Activated CD8-positive, alpha-beta memory T cell treated with anti-CD3 and anti-CD28 coated beads, Interleukin-2, amount 10 ng/mL, durations not matched to agents 7 days and 5 days (primary cell): Measurements from ENCODE around the gene MTPN. TPM values are rescaled to one million over a fixed set of nuclear protein-coding genes. Genes with fewer than 3 reads are reported as not detected.

Experiments used
- ATAC-seq: fragments of 150-1000 bp; cut with Tn5 transposase; one replicate; pipeline ENCODE4 v1.10.0; 2021; ENCODE audit warnings: moderate library complexity
- CTCF ChIA-PET: fragments of 350-600 bp; sonication (Branson Sonifier 250); formaldehyde crosslinking; loops from one replicate; lab custom pipeline; 2021; ENCODE audit warnings: antibody characterized with exemption; lab: Charles Lee
- DNase-seq: peaks from one replicate; pipeline ENCODE4 v3.0.0-alpha.2; 2020
- H3K27ac Mint-ChIP-seq: one replicate; pipeline ENCODE4 v1.8.0; 2021; ENCODE audit warnings: mild to moderate bottlenecking, mixed read lengths
- H3K27me3 Mint-ChIP-seq: one replicate; pipeline ENCODE4 v1.8.0; 2021; ENCODE audit warnings: mixed read lengths
- H3K36me3 Mint-ChIP-seq: one replicate; pipeline ENCODE4 v1.8.0; 2021; ENCODE audit warnings: mild to moderate bottlenecking, mixed read lengths
- H3K4me1 Mint-ChIP-seq: one replicate; pipeline ENCODE4 v1.8.0; 2021; ENCODE audit warnings: mixed read lengths
- H3K4me3 Mint-ChIP-seq: one replicate; pipeline ENCODE4 v1.8.0; 2021; ENCODE audit warnings: mild to moderate bottlenecking, moderate library complexity, mixed read lengths
- H3K9me3 Mint-ChIP-seq: one replicate; pipeline ENCODE4 v1.8.0; 2022; ENCODE audit warnings: low read depth, mixed read lengths
- total RNA-seq, 2 experiments: library from RNA; stranded (reverse); gene quantifications; one replicate each; pipeline ENCODE4 v1.2.3, GENCODE V29; 2021

The MTPN gene, protein sequence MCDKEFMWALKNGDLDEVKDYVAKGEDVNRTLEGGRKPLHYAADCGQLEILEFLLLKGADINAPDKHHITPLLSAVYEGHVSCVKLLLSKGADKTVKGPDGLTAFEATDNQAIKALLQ
- total RNA-seq, result 100 to 1,000 TPM in 1 of 2 experiments, 10 to 100 TPM in 1; 86.1 to 109 TPM

DNA sequence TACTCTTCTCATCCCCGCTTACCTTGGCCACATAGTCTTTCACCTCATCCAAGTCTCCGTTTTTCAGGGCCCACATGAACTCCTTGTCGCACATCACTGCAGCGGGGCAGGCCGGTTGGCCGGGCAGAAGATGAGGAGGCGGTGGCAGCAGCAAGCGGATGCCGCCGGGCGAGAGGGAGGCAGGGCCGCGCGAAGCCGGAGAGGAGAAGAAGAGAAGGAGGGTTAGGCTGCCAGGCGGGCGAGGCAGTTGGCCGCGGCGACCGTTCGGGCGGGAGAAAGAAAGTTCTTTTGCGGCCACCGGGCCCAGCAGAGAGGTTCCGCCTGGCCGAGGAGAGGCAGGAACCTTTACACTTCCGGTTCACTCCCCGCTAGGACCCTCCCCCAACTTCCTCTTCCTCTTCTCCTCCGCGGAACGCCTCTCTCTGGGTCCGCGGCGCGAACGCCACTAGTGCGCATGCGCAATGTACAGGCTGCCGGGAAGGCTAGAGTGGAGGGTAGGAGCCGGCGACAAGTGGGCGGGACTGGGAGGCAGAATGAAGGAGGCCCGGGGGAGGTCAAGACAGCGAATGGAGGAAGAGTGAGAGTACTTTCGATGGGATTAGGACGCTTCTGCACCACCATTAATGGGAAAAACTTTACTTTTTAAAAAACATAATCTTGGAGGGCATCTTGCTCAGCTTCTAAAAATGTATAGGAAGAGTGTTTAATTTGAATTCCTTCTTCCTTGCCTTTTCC, at the start of gene MTPN:
Gene MTPN, minus strand, starts transcription at position 353 of the 735 bp plus-strand sequence. Its CDS starts 259 bp downstream, at position 94.
- Mint-ChIP-seq H3K9me3 (no peaks in the 10 kb centered on the region), H3K4me1 (peaks cover 72% of the 10 kb centered on the region), H3K36me3 (peaks cover 15% of the 10 kb centered on the region), H3K27ac (peak within 1 kb of the TSS; percentile 96), H3K27me3 (peaks cover 3% of the 10 kb centered on the region), H3K4me3 (peak within 1 kb of the TSS; percentile 100)
- DNase-seq (peak; percentile 98), ATAC-seq (peak; percentile 93)
- CTCF ChIA-PET, result interaction anchor here (0.6 kb wide), 1 partner anchor 466 kb away, joined by 3 read pairs; no protein-coding TSS in a partner anchor

DNA sequence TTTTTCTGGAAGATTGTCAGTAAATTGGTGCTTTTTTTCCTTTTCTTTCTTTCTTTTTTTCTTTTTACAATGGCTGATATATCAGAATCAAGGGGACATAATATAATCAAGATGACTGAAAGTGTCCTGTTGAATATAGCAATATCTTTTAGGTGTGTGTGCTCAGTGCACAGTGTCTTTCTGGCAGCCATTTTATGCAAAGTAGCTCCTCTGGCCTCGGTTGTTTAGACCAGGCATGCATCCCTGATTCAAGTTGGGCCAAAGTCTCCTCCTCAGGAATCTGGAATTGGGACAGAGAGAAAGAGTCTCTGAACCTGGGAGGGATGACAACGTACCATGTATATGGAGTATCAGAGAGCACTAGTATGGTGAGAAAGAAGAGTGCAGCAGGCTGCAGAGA, 49.0 kb upstream of the MTPN start:
- CTCF ChIA-PET, result interaction anchor here (0.7 kb wide), 1 partner anchor 16 kb away, joined by 3 read pairs; no protein-coding TSS in a partner anchor
- H3K4me3 Mint-ChIP-seq, result no peak overlapping the region
- H3K36me3 Mint-ChIP-seq, result peaks cover 2% of the 10 kb centered on the region

DNA sequence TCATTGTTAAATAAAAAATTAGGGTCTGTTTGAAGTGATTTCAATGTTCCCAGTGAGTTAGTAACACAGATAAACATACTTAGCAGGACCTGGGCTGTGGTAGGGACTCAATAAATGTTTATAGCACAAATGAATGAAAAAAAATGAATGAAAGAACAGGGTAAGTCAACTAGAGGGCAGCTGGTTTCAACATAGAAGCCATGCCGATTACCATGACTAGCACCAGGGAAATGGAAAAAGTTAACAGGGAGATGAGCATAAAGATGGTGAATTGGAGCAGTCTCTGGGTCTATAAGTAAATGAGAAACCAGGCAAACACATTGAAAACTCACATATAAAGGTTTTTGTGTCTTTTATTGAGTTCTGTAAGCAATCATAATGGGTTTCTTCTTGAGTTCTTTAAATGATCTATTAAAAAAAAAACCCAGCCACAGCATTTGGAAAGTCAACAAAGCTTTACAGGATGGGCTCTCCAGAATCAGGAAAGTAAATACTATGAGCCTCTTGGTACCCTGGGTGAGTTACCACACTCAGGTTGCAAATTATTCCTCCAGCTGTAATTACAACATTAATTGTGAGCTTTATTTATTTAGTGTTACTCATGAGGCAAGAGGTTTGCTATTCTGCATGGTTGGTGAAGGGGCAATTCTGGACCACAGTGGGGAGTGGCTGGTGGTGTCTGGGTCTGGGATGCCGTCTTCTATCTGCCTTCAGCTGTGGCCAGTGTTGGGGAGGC, 46.1 kb upstream of the MTPN start:
- H3K27me3 Mint-ChIP-seq, result no peaks in the 10 kb centered on the region
- ATAC-seq (no peak), DNase-seq (no peak)
- H3K9me3 Mint-ChIP-seq, result no peaks in the 10 kb centered on the region
- H3K4me3 Mint-ChIP-seq, result no peak overlapping the region
- H3K27ac Mint-ChIP-seq, result no peak overlapping the region
- H3K36me3 Mint-ChIP-seq, result no peaks in the 10 kb centered on the region
- CTCF ChIA-PET, result interaction anchor here (1.1 kb wide), 1 partner anchor 351 kb away, joined by 4 read pairs; no protein-coding TSS in a partner anchor
- no peaks in the 10 kb centered on the region for H3K4me1 Mint-ChIP-seq

More for the DNA sequence above, 49.0 kb upstream of the MTPN start:
- Mint-ChIP-seq H3K4me1 (peaks cover 6% of the 10 kb centered on the region), H3K9me3 (no peaks in the 10 kb centered on the region), H3K27me3 (peaks cover 2% of the 10 kb centered on the region), H3K27ac (no peak overlapping the region)
- DNase-seq, result no peak
- no peak for ATAC-seq

DNA sequence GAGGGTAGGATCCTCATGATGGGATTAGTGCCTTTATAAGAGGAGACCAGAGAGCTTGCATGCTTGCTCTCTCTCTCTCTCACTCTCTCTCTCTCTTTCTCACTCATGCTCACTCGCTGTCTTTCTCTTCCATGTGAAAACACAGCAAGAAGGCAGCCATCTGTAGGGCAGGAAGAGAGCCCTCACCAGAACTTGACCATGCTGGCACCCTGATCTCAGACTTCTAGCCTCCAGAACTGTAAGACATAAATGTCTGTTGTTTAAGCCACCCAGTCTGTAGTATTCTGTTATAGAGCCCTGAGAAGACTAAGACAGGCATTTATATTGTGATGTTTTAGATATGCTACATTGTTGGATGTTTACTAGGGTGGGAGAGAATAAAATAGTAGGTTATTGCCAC, 43.4 kb upstream of the MTPN start:
- Mint-ChIP-seq H3K4me3 (no peak overlapping the region), H3K4me1 (no peaks in the 10 kb centered on the region), H3K9me3 (no peaks in the 10 kb centered on the region), H3K27ac (no peak overlapping the region), H3K36me3 (no peaks in the 10 kb centered on the region), H3K27me3 (no peaks in the 10 kb centered on the region)
- no peak for ATAC-seq
- CTCF ChIA-PET, result no interaction called here
- no peak for DNase-seq

DNA sequence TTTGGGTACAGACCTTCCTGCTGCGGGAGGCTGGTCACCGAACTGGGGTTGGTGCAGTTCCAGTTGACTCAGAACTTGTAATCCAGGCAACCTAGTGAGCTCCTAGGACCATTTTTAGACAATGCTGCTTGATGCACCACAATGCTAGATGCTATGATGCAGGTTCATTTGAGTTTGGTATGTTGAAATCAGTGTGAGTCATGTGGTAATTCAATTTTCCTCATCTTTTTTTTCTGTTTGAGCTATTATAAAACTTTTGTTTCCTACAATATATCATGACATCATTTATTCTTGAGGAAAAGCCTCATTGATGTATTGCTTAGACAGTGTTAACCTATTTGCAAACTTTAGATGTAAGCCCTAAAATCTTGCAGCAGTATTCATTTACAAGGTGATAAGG, 40.9 kb upstream of the MTPN start:
- DNase-seq (no peak), ATAC-seq (no peak)
- H3K36me3 Mint-ChIP-seq, result no peaks in the 10 kb centered on the region
- no peaks in the 10 kb centered on the region for H3K4me1 Mint-ChIP-seq
- H3K27me3 Mint-ChIP-seq, result peaks cover 12% of the 10 kb centered on the region
- CTCF ChIA-PET, result interaction anchor here (1.2 kb wide), 1 partner anchor 13 kb away, joined by 3 read pairs; no protein-coding TSS in a partner anchor
- no peaks in the 10 kb centered on the region for H3K9me3 Mint-ChIP-seq
- H3K27ac Mint-ChIP-seq, result no peak overlapping the region
- H3K4me3 Mint-ChIP-seq, result no peak overlapping the region

DNA sequence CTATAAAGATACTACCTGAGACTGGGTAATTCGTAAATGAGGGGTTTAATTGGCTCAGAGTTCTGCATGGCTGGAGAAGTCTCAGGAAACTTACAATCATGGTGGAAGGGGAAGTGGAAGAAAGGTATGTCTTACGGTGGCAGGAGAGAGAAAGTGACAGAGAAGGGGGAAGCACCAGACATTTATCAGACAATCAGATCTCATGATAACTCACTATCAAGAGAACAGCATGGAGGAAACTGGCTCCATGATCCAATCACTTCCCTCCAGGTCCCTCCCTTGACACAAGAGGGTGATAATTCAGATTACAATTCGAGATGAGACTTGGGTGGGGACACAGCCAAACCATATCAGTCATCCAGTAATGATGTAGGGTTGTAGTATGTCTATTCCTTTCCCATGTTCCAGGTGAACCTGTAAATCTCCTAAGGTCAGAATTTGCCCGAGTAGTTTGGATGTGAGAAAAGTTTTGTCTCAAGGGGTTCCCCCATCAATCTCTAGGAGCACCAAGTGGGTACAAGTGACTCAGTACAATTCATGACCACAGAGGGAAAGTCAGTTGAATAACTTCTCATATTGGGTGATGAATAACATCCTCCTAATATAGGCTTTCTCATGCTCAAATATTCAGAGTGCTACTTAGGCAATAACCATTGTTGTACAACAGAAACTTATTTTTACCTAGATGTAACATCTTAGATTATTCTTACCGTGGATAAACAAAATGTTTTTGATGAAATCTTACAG, 39.7 kb upstream of the MTPN start:
- Mint-ChIP-seq H3K27ac (no peak overlapping the region), H3K4me1 (peaks cover 5% of the 10 kb centered on the region), H3K36me3 (no peaks in the 10 kb centered on the region), H3K9me3 (no peaks in the 10 kb centered on the region), H3K4me3 (no peak overlapping the region), H3K27me3 (peaks cover 16% of the 10 kb centered on the region)
- ATAC-seq, result no peak
- CTCF ChIA-PET, result interaction anchor here (1.2 kb wide), 1 partner anchor 14 kb away, joined by 3 read pairs; no protein-coding TSS in a partner anchor
- DNase-seq, result no peak

DNA sequence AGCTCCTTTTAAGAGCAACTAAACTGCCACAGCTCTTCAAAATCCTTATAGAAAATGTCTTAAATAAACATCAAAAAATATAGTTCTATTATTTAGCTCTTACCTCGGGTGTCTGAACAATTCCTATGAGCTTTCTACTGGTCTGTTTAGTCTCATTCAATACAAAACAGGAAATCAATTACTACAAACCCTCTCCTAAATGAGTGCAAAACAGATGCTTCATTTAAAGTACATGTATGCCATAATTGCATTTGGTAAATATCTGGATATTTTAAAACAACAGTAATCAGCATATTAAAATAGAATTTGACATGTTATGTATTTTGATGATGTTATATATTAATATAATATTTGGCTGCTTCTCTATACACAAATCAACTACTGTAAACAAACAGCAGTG, 38.5 kb upstream of the MTPN start:
- Mint-ChIP-seq H3K9me3 (no peaks in the 10 kb centered on the region), H3K4me3 (no peak overlapping the region), H3K4me1 (peaks cover 5% of the 10 kb centered on the region), H3K27ac (no peak overlapping the region), H3K36me3 (no peaks in the 10 kb centered on the region), H3K27me3 (peaks cover 20% of the 10 kb centered on the region)
- ATAC-seq, result no peak
- no peak for DNase-seq
- CTCF ChIA-PET, result interaction anchor here (0.7 to 1.1 kb wide), 2 partner anchors 212 to 215 kb away, joined by 3 to 5 read pairs; no protein-coding TSS in a partner anchor

DNA sequence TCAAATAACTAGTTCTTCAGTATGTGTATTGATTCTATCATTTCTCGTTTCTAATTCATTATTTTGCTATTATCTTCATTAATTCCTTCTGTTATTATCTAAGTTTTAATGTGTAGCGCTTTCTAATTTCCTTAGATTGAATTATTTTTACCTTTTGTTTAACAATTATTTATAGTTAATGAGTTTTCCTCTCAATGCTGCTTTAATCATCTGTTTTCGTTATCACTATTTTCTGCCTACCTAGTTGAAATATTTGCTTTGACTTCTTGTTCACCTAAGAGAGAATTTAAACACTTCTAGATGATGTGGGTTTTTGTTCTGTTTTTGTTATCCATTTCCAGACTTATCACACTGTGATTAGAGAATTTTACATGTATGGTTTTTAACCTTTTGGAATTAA, 37.5 kb upstream of the MTPN start:
- no peak overlapping the region for H3K4me3 Mint-ChIP-seq
- ATAC-seq (no peak), DNase-seq (no peak)
- H3K27ac Mint-ChIP-seq, result no peak overlapping the region
- no peaks in the 10 kb centered on the region for H3K36me3 Mint-ChIP-seq
- peaks cover 5% of the 10 kb centered on the region for H3K4me1 Mint-ChIP-seq
- H3K9me3 Mint-ChIP-seq, result no peaks in the 10 kb centered on the region
- CTCF ChIA-PET, result interaction anchor here (1.1 kb wide), 1 partner anchor 214 kb away, joined by 5 read pairs; no protein-coding TSS in a partner anchor
- peaks cover 20% of the 10 kb centered on the region for H3K27me3 Mint-ChIP-seq

DNA sequence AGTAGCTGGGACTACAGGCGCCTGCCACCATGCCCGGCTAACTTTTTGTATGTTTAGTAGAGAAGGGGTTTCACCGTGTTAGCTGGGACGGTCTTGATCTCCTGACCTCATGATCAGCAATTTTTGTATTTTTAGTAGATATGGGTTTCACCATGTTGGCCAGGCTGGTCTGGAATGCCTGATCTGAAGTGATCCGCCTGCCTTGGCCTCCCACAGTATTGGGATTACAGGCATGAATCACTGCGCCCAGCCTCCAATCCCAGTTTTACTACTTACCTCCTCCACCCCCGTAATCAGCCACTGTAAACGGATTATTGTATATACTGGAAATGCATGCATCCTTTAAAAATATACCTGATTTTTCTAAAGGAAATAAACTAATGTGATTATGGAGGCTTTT, 35.1 kb upstream of the MTPN start:
- DNase-seq (no peak), ATAC-seq (no peak)
- no peaks in the 10 kb centered on the region for H3K9me3 Mint-ChIP-seq
- peaks cover 7% of the 10 kb centered on the region for H3K4me1 Mint-ChIP-seq
- H3K36me3 Mint-ChIP-seq, result no peaks in the 10 kb centered on the region
- peaks cover 20% of the 10 kb centered on the region for H3K27me3 Mint-ChIP-seq
- no peak overlapping the region for H3K4me3 Mint-ChIP-seq
- CTCF ChIA-PET, result no interaction called here
- no peak overlapping the region for H3K27ac Mint-ChIP-seq

DNA sequence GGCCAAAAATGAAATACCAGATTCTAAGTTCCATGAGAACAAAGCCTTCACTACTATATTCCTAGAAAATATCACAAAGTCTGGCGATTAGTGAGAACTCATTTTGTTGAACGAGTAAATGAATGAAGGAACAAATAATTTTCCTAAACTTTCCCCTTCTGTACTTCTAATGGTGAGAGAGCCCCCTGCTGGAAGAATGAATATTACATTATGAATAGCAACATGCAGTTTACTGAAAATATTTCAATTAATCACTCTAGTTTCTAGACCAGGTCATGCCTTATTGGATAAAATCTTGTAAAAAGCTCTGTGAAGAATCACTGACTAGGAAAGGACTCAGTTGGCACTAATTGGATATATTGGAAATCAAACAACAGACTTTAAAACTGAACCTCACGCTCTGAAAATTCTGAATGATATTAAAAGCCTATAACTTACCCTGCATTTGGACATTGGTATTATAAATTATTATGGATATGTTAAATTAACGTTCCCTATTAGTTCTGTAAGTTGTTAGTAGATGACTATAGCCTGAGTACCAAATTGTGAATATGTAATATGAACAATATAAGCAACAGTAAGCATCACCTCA, 32.4 kb upstream of the MTPN start:
- H3K4me1 Mint-ChIP-seq, result peaks cover 7% of the 10 kb centered on the region
- ATAC-seq (no peak), DNase-seq (no peak)
- no peak overlapping the region for H3K27ac Mint-ChIP-seq
- no peak overlapping the region for H3K4me3 Mint-ChIP-seq
- H3K36me3 Mint-ChIP-seq, result peaks cover 3% of the 10 kb centered on the region
- no peaks in the 10 kb centered on the region for H3K9me3 Mint-ChIP-seq
- CTCF ChIA-PET, result interaction anchor here (0.8 to 5.0 kb wide), 7 partner anchors 9 to 337 kb away, joined by 3 to 38 read pairs (median 4); no protein-coding TSS in a partner anchor
- H3K27me3 Mint-ChIP-seq, result peaks cover 14% of the 10 kb centered on the region

DNA sequence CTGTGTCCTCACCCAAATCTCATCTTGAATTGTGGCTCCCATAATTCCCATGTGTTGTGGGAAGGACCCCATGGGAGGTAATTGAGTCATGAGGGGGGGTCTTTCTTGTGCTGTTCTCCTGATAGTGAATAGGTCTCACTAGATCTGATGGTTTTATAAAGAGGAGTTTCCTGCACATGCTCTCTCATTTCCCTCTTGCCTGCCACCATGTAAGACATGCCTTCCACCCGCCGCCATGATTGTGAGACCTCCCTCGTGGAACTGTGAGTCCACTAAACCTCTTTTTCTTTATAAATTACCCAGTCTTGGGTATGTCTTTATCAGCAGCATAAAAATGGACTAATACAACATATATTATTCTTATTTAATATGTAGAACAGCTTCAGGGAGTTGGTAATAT, 29.0 kb upstream of the MTPN start:
- Mint-ChIP-seq H3K27ac (no peak overlapping the region), H3K9me3 (no peaks in the 10 kb centered on the region), H3K4me1 (peaks cover 2% of the 10 kb centered on the region), H3K4me3 (no peak overlapping the region), H3K36me3 (peaks cover 3% of the 10 kb centered on the region), H3K27me3 (no peaks in the 10 kb centered on the region)
- ATAC-seq (no peak), DNase-seq (no peak)
- CTCF ChIA-PET, result interaction anchor here (1.0 to 5.0 kb wide), 2 partner anchors 207 to 333 kb away, joined by 3 to 38 read pairs; no protein-coding TSS in a partner anchor

DNA sequence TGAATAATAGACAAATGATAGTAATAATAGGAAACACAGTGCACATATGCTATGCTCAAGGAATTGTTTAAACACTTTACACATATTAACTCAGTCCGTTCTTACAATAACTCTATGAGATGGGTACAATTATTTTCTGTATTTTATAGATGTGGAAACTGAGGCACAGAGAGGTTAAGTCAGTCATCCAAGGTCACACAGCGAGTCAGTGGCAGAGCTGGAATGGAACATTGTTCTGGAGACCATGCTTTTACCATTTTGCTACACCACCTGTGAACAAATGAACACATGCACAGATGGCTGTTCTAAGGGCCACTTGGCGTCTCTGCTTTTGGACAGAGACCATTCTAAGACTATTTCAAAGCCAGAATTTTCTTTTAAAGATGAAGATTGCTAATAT, 26.9 kb upstream of the MTPN start:
- CTCF ChIA-PET, result no interaction called here
- H3K36me3 Mint-ChIP-seq, result peaks cover 3% of the 10 kb centered on the region
- H3K4me1 Mint-ChIP-seq, result no peaks in the 10 kb centered on the region
- no peaks in the 10 kb centered on the region for H3K27me3 Mint-ChIP-seq
- no peak overlapping the region for H3K4me3 Mint-ChIP-seq
- peaks cover 2% of the 10 kb centered on the region for H3K9me3 Mint-ChIP-seq
- no peak overlapping the region for H3K27ac Mint-ChIP-seq
- no peak for ATAC-seq
- DNase-seq, result no peak
